ENCODE measurements around the gene CADPS2.

The CADPS2 gene

DNA sequence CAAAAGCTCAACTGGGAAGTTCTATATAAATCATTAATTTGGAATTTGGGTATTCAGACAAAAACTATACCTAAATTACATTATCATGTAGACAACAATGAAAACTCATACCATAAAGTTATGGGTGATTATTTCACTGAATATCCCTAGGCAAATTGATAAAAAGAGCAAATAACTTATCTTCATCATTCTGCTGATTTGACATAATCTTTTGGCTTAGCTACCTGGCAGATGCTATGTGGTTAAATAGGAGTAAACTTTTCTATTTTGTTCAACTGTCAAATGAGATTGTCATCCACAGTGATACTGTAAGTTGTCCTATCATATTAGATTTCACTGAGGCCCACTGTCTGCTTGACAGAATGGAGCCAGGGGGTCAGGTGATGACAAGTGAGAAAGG, 432.8 kb downstream of the CADPS2 start:
- TF ChIP-seq, protein P1, sequence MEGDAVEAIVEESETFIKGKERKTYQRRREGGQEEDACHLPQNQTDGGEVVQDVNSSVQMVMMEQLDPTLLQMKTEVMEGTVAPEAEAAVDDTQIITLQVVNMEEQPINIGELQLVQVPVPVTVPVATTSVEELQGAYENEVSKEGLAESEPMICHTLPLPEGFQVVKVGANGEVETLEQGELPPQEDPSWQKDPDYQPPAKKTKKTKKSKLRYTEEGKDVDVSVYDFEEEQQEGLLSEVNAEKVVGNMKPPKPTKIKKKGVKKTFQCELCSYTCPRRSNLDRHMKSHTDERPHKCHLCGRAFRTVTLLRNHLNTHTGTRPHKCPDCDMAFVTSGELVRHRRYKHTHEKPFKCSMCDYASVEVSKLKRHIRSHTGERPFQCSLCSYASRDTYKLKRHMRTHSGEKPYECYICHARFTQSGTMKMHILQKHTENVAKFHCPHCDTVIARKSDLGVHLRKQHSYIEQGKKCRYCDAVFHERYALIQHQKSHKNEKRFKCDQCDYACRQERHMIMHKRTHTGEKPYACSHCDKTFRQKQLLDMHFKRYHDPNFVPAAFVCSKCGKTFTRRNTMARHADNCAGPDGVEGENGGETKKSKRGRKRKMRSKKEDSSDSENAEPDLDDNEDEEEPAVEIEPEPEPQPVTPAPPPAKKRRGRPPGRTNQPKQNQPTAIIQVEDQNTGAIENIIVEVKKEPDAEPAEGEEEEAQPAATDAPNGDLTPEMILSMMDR (IDR thresholded peaks at IDR 0.05), result no peak
- no peak for TF ChIP-seq ZFX (IDR thresholded peaks at IDR 0.05; ENCODE audit: borderline replicate concordance)
- no peak overlapping the region for H3K27ac ChIP-seq

DNA sequence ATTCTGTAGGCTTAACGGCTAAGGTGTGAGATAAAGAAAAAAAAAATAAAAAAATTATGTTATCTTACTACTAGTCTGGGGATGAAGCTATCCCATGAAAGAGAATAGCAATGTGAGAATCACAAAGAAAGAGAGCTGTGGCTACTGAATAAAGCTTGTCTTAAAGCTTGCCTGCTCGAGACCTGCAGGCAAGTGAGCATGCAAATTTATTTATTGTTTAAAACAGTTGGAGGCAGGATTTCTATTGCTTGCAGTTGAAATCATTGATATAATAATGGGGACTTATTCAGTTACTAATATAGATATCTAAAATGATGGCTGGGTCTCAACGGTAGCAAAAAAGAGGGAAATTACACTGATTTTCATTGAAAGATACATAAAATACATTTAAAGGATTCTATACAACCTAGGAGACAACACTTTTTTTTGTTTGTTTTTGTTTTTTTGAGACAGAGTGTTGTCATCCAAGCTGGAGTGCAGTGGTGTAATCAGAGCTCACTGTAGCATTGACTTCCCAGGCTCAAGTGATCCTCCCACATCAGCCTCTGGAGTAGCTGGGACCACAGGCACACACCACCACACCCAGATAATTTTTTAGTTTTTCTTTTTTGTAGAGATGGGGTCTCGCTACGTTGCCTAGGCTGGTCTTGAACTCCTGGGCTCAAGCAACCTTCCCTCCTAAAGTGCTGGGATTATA, 437.2 kb downstream of the CADPS2 start:
- H3K27ac ChIP-seq, result no peak overlapping the region
- TF ChIP-seq, protein P1 (IDR thresholded peaks at IDR 0.05), result no peak
- TF ChIP-seq ZFX (IDR thresholded peaks at IDR 0.05; ENCODE audit: borderline replicate concordance), result no peak

DNA sequence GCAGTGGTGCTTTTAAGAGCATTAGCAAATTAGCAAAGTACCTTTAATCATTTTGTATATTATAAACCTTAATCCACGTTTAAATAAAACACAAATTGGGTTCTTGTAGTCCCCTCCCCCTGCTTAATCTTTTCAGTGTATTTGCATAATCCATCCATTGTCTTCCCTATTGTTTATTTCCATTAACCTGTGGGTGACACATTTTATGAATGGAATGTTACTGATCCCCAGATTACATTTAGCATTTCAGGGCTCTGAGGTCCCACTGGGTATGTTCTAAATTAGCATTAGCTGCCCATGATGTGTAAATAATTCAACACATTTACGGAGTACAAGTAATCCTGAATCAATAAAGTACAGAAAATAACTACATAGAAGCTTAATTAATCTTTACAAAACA, 443.3 kb downstream of the CADPS2 start:
- H3K27ac ChIP-seq, result no peak overlapping the region
- TF ChIP-seq, protein P1 (IDR thresholded peaks at IDR 0.05), result no peak
- no peak for TF ChIP-seq ZFX (IDR thresholded peaks at IDR 0.05; ENCODE audit: borderline replicate concordance)

DNA sequence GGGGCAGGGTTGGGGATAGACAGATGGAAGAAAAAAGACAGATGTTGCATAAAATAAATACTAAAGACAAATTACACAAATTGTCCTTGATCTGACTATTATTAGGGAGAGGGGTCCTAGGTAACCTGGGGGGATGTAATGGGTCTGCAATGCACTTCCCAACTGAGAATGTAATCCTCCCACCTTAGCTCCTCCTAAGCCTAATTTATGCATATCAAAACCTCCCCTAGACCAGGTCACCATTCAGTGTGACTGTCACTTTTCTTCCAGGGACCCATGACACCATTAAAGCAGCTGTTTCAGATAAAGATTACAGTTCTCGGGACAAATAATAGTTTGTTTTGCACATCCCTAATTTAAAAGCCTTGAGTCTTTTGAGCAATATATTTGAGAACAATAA, 447.8 kb downstream of the CADPS2 start:
- TF ChIP-seq ZFX (IDR thresholded peaks at IDR 0.05; ENCODE audit: borderline replicate concordance), result no peak
- H3K27ac ChIP-seq, result no peak overlapping the region

DNA sequence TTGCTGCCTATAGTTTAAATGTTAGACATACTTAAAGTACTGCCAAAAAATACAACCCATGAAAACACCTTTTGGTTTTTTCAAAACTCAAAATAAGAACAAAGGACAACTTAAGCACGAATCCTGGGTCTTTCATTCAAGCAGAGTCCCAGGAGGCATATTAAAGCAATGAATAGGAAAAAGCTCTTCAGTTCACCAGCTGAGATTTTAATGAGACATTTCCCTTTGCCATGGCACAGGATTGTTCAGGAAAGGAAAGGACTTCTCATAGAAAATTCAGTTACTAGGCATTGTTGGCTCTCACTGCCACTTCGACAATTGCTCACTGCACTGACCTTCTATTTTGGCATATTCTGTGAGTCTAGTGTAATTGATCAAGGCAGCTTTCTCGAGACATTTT, 448.3 kb downstream of the CADPS2 start:
- no peak overlapping the region for H3K27ac ChIP-seq

DNA sequence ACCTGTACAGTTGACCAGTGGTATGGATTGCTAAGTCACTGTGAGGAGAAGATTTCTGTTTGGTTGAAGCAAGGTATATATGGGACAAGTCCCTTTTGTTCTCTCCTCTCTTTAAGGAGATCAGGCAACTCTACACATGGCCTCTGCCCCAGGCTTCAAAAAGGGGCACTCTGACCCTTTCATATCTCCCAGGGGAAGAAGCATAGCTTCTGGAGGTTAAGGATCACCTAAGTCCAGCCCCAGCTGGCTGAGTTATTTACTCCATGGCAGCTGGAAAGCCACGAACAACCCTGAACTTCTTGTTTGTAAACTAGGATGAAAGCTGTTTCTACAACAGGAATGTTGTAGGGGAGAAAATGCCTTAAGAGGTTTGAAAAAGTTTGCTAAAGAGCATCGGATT, 452.5 kb downstream of the CADPS2 start:
- no peak overlapping the region for H3K27ac ChIP-seq
- TF ChIP-seq ZFX (IDR thresholded peaks at IDR 0.05; ENCODE audit: borderline replicate concordance), result no peak
- TF ChIP-seq, protein P1 (IDR thresholded peaks at IDR 0.05), result no peak

More for the DNA sequence above, 448.3 kb downstream of the CADPS2 start:
- TF ChIP-seq, protein P1 (IDR thresholded peaks at IDR 0.05), result no peak
- TF ChIP-seq ZFX (IDR thresholded peaks at IDR 0.05; ENCODE audit: borderline replicate concordance), result no peak

GRCh38 chr7:122430710-122431109, 455.6 kb downstream of the CADPS2 start:
- no peak for TF ChIP-seq ZFX (IDR thresholded peaks at IDR 0.05; ENCODE audit: borderline replicate concordance)
- no peak overlapping the region for H3K27ac ChIP-seq

GRCh38 chr7:122429926-122430325, 456.3 kb downstream of the CADPS2 start:
- H3K27ac ChIP-seq, result no peak overlapping the region
- no peak for TF ChIP-seq ZFX (IDR thresholded peaks at IDR 0.05; ENCODE audit: borderline replicate concordance)
- TF ChIP-seq, protein P1 (IDR thresholded peaks at IDR 0.05), result no peak
